ENCODE results near the gene AHSA1. TPM values are rescaled to one million over a fixed set of nuclear protein-coding genes. Genes with fewer than 3 reads are reported as not detected.

Gene AHSA1
- total RNA-seq, 4 donors from 2014 or later = 77.8 to 98.7 (median 92.6) TPM

- 34 to 73% methylated on average over 2 to 3 of the region's 3 CpGs for WGBS, 2 donors
- intact Hi-C loops (cut with DNase I; ENCODE audit: low total_unique reads) = no loop called here
- H3K4me3 ChIP-seq (ENCODE audit: low read depth, poor library complexity, severe bottlenecking) = no peak overlapping the region
- DNase-seq (ENCODE audit: low spot score in 2 of 2) = no peak
- TF ChIP-seq POLR2A (IDR thresholded peaks at IDR 0.05) = no peak
- TF ChIP-seq CTCF (IDR thresholded peaks at IDR 0.05) = no peak
Observed at GRCh38 chr14:77485256-77485655, 27.4 kb downstream of the AHSA1 start.

- TF ChIP-seq POLR2A (IDR thresholded peaks at IDR 0.05) (no peak), CTCF (IDR thresholded peaks at IDR 0.05) (no peak)
- WGBS, 2 donors = 82 to 91% methylated on average over 7 of the region's 7 CpGs
- DNase-seq (ENCODE audit: low spot score in 2 of 2) = no peak
- no peak overlapping the region for H3K4me3 ChIP-seq (ENCODE audit: low read depth, poor library complexity, severe bottlenecking)
- intact Hi-C loops (cut with DNase I; ENCODE audit: low total_unique reads) = no loop called here
Observed at GRCh38 chr14:77485901-77486678, 28.2 kb downstream of the AHSA1 start.

- no peak for TF ChIP-seq CTCF (IDR thresholded peaks at IDR 0.05)
- TF ChIP-seq POLR2A (IDR thresholded peaks at IDR 0.05) = no peak
- intact Hi-C loops (cut with DNase I; ENCODE audit: low total_unique reads) = no loop called here
- no peak for DNase-seq (ENCODE audit: low spot score in 2 of 2)
- 82 to 88% methylated on average over 7 of the region's 7 CpGs for WGBS, 2 donors
- H3K4me3 ChIP-seq (ENCODE audit: low read depth, poor library complexity, severe bottlenecking) = no peak overlapping the region
Observed at GRCh38 chr14:77488558-77488957, 30.7 kb downstream of the AHSA1 start.

GRCh38 chr14:77489041-77489440 is 31.1 kb downstream of the AHSA1 start:
- no peak overlapping the region for H3K4me3 ChIP-seq (ENCODE audit: low read depth, poor library complexity, severe bottlenecking)
- 73 to 82% methylated on average over 6 of the region's 6 CpGs for WGBS, 2 donors
- no peak for DNase-seq (ENCODE audit: low spot score in 2 of 2)
- intact Hi-C loops (cut with DNase I; ENCODE audit: low total_unique reads) = no loop called here
- TF ChIP-seq POLR2A (IDR thresholded peaks at IDR 0.05) (no peak), CTCF (IDR thresholded peaks at IDR 0.05) (no peak)

GRCh38 chr14:77490347-77490986 is 32.6 kb downstream of the AHSA1 start:
- no peak for DNase-seq (ENCODE audit: low spot score in 2 of 2)
- TF ChIP-seq CTCF (IDR thresholded peaks at IDR 0.05) = no peak
- no peak for TF ChIP-seq POLR2A (IDR thresholded peaks at IDR 0.05)
- 86 to 87% methylated on average over 8 of the region's 8 CpGs for WGBS, 2 donors
- no peak overlapping the region for H3K4me3 ChIP-seq (ENCODE audit: low read depth, poor library complexity, severe bottlenecking)
- intact Hi-C loops (cut with DNase I; ENCODE audit: low total_unique reads) = no loop called here

All from lower leg skin (tissue), 4 donors.